HCEC 1CT (cell line): Measurements from ENCODE around the gene DENND1C.

Experiments used
- DNase-seq: peaks from one replicate; pipeline ENCODE4 v3.0.0-alpha.2; 2017

DENND1C gene

GRCh38 chr19:6476896-6477431, 4.6 kb downstream of the DENND1C start:
- no peak for DNase-seq

GRCh38 chr19:6476155-6476895, 5.3 kb downstream of the DENND1C start:
- DNase-seq: peak; percentile 27

DNA sequence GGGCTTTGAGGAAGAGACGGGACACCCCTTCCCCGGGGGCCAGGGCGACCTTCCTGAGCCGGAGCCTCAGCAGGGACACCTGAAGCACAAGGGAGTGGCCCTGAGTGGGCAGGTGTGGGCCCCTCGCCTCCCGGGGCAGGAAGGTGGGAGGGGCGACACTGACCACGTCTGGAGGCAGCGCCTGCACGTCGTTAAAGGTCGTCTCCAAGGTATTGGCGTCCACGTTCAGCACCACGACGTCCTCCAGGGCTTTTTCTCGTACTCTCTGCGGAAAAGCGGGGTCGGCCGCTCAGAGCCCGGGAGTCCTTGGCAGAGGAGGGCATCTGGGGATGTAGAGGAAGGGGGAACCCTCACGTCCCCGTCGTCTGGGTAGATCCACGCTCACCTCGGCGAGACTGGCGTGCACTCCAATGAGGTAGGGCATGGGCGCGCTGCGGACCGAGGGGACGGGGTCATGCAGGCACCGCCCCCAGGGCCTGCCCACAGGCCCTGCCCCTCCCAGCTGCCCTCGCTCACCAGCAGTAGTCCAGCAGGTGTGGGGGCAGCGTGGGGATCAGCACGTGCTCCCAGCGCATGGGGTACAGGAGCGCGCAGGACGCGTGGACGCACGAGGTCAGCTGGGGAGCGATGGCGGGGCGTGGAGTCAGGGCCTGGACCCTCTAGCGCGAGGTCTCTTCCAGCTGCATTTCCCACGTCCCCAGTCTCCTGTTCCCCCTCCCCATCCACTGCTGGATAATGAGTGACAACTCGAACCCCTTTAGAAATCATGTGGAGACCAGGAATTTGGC, 6.1 kb downstream of the DENND1C start:
- no peak for DNase-seq

DNA sequence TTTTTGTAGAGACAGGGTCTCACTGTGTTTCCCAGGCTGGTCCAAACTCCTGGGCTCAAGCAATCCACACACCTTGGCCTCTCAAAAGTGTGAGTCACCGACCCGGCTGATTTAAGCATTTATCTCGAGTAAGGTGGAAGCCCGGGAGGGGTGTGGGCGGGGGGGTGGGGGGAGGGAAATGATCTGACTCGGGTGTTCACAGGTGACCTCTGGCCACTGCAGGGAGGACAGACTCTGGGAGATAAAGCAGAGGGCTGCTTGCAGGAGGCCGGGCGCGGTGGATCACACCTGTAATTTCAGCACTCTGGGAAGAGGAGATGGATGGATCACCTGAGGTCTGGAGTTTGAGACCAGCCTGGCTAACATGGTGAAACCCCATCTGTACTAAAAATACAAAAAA, 7.9 kb downstream of the DENND1C start:
- DNase-seq: no peak

DNA sequence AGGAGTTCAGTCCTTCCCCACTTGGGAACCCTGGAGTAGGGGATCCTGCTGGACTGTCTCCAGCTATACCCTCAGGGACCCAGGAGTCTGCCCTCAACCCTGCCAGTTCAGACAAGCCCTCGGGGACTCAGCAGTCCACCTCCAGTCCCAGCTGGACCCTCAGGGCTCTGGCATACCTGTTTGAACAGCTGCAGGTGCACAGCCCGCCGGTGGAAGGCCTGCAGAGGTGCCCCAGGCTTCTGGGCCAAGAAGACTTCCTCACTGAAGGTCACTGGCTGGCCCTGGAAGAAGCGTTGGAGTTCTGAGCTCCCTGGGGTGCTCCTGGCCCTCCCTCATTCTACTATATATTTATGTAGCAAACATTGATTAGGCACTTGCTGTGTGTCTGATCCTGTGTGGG, 8.9 kb downstream of the DENND1C start:
- no peak for DNase-seq

GRCh38 chr19:6471076-6471475, 10.5 kb downstream of the DENND1C start:
- DNase-seq: no peak

GRCh38 chr19:6470173-6470572, 11.4 kb downstream of the DENND1C start:
- DNase-seq: no peak

DNA sequence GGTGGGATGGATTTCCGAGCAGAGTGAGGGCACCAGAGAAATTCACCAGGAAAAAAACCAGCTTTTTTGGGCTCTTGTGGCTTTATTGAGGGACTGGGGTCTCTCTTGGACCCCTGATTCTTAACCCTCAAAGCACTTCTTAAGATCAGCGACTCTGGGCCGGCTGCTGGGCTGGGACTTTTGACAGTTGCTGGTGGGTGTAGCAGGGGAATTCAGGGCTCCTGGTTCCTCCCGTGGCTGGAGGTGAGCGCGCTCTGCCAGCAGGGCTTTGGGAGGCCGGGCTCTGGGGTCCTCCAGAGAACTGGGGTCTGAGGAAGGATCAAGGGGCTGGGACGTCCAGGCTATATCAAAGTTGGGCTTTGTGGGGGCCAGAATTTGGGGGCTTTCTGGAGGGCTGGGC, 14.2 kb downstream of the DENND1C start:
- no peak for DNase-seq

DNA sequence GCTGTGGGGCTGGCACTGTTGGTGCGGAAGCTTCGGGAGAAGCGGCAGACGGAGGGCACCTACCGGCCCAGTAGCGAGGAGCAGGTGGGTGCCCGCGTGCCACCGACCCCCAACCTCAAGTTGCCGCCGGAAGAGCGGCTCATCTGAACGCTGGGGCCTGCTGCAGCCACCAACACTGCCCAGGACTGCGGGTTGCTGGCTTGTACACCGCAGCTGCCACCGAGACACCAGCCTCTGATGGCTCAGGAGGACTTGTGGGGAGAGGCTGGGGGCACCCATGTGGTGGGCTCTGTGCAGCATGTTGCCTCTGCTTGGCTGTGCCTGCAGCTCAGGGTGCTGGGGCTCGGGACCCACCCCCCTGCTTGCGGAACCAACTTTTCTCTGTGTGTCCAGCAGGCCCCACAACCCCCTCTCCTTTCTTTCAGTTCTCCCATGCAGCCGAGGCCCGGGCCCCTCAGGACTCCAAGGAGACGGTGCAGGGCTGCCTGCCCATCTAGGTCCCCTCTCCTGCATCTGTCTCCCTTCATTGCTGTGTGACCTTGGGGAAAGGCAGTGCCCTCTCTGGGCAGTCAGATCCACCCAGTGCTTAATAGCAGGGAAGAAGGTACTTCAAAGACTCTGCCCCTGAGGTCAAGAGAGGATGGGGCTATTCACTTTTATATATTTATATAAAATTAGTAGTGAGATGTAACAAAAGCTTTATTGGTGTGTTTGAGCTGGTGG, 14.9 kb downstream of the DENND1C start:
- DNase-seq: no peak

- DNase-seq: no peak
Measured at GRCh38 chr19:6465663-6466062, 15.9 kb downstream of the DENND1C start.

DNA sequence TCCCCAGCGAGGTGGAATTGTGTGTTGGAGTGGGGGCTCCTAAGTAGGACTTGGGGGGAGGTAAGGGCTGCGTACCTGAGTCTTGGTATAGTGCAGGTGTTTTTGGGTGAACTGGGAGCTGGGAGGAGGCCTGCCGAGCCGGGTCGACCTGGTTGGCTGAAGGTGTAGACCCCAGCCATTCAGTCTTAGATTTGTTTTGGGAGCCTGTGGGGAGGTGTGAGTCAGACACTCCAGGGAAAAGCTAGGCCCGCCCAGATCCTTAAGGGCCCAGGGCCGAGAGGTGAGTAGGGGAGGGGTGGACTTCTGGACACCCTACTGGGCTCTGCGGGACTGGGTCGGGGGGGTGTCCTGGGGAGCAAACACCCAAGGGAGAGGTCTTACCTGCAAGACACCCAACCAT, 16.6 kb downstream of the DENND1C start:
- DNase-seq: no peak

DNA sequence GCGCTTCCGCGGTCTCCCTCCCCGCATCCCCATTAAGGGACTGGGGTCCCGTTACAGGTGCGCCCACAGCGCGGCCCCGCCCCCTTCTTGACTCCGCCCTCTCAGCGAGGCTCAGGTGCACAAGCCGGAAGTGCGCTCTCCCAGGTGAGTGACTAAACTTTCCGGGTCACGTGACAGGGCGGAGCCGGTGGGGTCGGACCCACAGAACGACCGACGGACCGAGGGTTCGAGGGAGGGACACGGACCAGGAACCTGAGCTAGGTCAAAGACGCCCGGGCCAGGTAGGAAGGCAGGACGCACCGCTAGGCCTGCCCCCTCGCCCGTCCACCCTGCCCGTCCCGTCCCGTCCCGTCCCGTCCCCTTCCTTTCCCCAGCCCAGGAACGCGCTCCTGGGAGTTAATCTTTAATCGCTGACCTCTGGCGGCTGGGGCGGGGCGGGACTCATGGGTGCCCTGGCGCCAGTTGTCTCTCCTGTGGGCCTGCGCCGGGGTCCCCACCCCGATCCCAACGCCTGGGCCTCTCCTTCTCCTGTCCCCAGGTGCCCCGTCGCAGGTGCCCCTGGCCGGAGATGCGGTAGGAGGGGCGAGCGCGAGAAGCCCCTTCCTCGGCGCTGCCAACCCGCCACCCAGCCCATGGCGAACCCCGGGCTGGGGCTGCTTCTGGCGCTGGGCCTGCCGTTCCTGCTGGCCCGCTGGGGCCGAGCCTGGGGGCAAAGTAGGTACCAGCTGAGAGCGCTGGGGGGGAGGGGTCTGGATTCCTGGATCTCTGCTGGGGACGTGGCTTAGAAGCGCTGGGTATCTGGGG, 17.3 kb downstream of the DENND1C start, which contains the start of gene CRB3:
Gene CRB3, plus strand, starts transcription at position 202 of the 804 bp plus-strand sequence. Its CDS starts 431 bp downstream, at position 633.
- DNase-seq: no peak

DNA sequence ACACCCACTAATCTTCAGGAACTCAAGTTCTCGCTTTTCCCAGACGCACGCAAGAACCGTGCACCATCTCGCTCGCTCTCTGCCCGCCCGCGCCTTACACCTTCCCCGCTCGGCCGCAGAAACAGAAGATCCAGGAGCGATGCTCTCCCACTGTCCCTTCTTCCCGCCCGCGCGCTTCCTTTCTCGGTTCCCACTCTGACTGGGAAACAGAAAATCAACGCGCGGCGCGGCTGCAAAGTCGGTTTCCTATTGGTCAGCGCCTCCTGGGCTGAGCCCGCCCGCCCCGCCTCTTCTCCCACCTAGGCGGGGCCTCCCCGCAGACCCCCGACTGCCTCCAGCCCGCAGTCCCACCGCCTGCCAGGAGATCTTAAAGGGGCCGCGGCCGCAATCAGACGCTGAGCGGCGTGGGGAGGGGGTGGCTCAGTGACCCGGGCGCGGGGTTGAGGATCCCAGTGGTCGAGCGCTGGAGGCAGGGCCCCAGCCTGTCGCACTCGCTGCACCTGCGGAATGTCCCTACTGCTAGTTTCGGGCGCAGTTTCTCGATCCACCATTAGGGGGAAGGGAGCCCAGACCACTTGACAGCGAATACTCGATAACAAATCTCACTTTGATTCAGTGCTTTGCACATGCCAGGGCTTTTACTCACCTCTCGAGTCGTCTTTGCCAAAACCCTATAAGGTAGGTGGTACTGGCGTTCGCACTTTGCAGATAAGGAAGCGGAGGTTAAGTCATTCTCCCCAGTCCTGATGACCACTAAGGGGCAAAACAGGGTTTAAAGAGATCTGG, 21.3 kb downstream of the DENND1C start:
- DNase-seq: peak; percentile 99

DNA sequence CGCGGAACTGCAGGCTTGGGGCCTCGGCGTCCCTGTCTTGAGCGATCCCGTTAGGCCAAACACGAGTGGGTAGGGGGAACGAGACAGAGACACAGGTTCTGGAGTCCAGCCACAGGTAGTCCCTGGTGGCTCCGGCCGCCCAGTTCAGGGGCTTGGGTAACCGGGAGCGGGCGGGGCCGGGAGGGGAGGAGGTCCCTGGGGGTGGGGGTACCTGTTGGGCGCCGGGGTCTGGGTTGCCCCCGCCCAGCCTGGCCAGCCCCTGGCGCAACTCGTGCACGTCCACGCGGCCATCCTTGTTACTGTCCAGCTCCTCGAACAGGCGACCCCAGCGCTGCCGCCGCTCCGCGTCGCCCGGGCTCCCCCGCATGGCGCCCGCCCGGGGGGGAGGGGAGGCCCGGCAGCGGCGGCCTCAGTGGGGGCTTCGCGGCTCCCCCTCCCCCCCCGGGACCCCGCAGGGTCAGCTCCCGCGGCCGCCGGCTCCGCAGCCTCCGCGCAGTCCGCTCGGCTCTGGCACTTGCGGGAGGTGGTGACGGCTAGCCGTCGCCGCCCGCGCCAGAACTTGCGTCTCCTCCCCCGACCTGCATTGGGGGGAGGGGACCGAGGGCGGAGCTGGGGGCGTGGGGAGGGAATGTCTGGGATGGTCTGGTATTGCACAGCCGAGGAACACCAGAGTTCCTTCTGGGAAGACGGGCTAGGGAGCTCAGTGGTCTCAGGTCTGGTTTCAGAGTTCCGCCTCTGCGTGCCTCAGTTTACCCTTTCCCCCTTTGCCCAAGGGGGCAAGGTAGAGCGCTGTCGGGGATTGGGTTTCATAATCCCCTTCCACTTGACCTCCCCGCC, 22.1 kb downstream of the DENND1C start, which contains the start of gene SLC25A23:
Gene SLC25A23, minus strand, starts transcription at position 531 of the 837 bp plus-strand sequence. Its CDS starts 164 bp downstream, at position 367.
- DNase-seq: peak; percentile 53

GRCh38 chr19:6458695-6459261, 22.8 kb downstream of the DENND1C start:
- no peak for DNase-seq

GRCh38 chr19:6457958-6458694, 23.5 kb downstream of the DENND1C start:
- no peak for DNase-seq

DNA sequence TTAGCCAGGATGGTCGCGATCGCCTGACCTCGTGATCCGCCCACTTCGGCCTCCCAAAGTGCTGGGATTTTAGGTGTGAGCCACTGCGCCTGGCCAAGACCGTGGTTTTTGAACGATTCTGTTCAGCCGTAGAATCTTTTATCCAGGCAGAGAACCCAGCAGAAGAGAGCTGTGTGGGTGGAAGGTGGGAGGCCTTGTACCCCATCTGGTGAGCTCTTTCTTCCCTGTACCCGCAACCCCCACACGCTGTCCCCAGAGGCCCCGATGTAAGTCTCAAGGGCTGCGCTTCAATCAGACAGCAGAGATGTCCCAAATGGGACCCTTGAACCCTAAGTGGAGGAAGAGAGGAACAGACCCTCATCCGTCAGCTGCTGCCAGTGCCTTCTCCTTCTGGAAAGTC, 25.7 kb downstream of the DENND1C start:
- no peak for DNase-seq

GRCh38 chr19:6453951-6454565, 27.5 kb downstream of the DENND1C start:
- DNase-seq: no peak

DNA sequence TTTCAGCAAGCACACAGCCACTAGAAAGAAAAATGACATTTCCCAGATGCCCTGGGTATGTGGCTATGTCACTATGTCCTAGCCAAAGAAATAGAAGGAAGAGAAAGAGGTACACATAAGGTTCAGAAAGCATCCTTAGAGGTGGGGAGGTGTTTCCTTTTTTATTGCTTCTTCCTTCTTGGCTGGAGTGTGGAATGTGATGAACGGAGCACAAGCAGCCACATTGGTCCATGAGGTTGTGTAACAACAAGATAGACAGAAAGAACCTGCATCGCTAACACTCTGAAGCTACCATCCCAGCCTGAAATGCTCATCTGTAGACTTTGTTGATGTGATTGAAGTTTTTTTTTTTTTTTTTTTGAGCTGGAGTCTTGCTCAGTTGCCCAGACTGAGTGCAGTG, 28.7 kb downstream of the DENND1C start:
- no peak for DNase-seq
